ENCODE data around the gene VRK2.

GRCh38 chr2:58137856-58138255 lies 91.2 kb downstream of the VRK2 start:
- TF ChIP-seq CTCF (IDR thresholded peaks at IDR 0.05) (no peak), POLR2A (IDR thresholded peaks at IDR 0.05) (no peak), EP300 (IDR thresholded peaks at IDR 0.05) (no peak)
